Chondrocyte (in vitro differentiated cells): ENCODE data around the gene CLEC11A. TPM values are rescaled to one million over a fixed set of nuclear protein-coding genes. Genes with fewer than 3 reads are reported as not detected.

ENCODE experiments used
- DNase-seq: peaks from one replicate; pipeline ENCODE4 v3.0.0; 2021; ENCODE audit warnings: mixed read lengths, low spot score
- H3K27ac Mint-ChIP-seq: one replicate; pipeline ENCODE4 v1.8.0; 2021; ENCODE audit warnings: mild to moderate bottlenecking, moderate library complexity, mixed read lengths; ENCODE audit not compliant: unreplicated experiment
- H3K27me3 Mint-ChIP-seq: 2 replicates; pipeline ENCODE4 v1.8.0; 2021; ENCODE audit warnings: low read depth, mixed read lengths
- H3K36me3 Mint-ChIP-seq: 2 replicates; pipeline ENCODE4 v1.8.0; 2021; ENCODE audit warnings: low read depth, mixed read lengths
- H3K4me1 Mint-ChIP-seq: 2 replicates; pipeline ENCODE4 v1.8.0; 2021; ENCODE audit warnings: low read depth, mild to moderate bottlenecking, mixed read lengths
- H3K4me3 Mint-ChIP-seq: one replicate; pipeline ENCODE4 v1.8.0; 2021; ENCODE audit warnings: mild to moderate bottlenecking, moderate library complexity, mixed read lengths; ENCODE audit not compliant: unreplicated experiment
- H3K9me3 Mint-ChIP-seq: 2 replicates; pipeline ENCODE4 v1.8.0; 2021; ENCODE audit warnings: low read depth, mixed read lengths
- total RNA-seq: library from RNA; stranded (reverse); gene quantifications from 3 replicates; pipeline ENCODE4 v1.2.1, GENCODE V29; 2021
- TF ChIP-seq, protein P1 (sequence below): fragments of 200-600 bp; sonication (generic); IDR thresholded peaks from 2 replicates; pipeline ENCODE4 v1.5.0; 2021; ENCODE audit warnings: antibody characterized with exemption, mild to moderate bottlenecking, moderate library complexity

The CLEC11A gene
- total RNA-seq, 1 donor from 2014 or later, result 5.1 TPM

DNA sequence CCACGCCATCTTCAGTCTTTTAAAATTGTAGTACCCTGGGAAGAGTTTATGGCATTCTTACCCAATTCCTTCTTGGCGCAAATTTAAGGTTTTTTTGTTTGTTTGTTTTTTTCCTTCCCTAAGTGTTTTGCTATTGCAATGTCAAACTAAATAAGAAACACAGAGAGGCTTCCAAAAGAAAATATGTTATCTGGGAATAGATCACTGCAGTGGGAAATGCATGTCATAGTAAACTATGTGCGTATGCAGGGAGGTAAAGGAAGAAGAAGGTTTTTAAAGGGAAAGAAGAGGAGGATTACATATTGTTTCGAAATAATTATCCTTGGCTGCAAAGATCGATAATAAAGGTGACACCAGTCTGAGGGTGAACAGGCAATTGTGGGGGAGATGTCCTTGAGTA lies 13.2 kb downstream of the CLEC11A start:
- Mint-ChIP-seq H3K27me3 (peaks cover 51% of the 10 kb centered on the region), H3K9me3 (no peaks in the 10 kb centered on the region), H3K4me3 (no peak overlapping the region), H3K4me1 (no peaks in the 10 kb centered on the region), H3K36me3 (no peaks in the 10 kb centered on the region), H3K27ac (no peak overlapping the region)
- DNase-seq, result no peak
- TF ChIP-seq, protein P1, sequence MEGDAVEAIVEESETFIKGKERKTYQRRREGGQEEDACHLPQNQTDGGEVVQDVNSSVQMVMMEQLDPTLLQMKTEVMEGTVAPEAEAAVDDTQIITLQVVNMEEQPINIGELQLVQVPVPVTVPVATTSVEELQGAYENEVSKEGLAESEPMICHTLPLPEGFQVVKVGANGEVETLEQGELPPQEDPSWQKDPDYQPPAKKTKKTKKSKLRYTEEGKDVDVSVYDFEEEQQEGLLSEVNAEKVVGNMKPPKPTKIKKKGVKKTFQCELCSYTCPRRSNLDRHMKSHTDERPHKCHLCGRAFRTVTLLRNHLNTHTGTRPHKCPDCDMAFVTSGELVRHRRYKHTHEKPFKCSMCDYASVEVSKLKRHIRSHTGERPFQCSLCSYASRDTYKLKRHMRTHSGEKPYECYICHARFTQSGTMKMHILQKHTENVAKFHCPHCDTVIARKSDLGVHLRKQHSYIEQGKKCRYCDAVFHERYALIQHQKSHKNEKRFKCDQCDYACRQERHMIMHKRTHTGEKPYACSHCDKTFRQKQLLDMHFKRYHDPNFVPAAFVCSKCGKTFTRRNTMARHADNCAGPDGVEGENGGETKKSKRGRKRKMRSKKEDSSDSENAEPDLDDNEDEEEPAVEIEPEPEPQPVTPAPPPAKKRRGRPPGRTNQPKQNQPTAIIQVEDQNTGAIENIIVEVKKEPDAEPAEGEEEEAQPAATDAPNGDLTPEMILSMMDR, result no peak

GRCh38 chr19:50739132-50739913 lies 16.2 kb downstream of the CLEC11A start:
- Mint-ChIP-seq H3K27me3 (peaks cover 44% of the 10 kb centered on the region), H3K4me1 (no peaks in the 10 kb centered on the region), H3K9me3 (no peaks in the 10 kb centered on the region), H3K4me3 (no peak overlapping the region), H3K27ac (no peak overlapping the region), H3K36me3 (no peaks in the 10 kb centered on the region)
- TF ChIP-seq, protein P1, result no peak
- no peak for DNase-seq

GRCh38 chr19:50739914-50740426 lies 16.8 kb downstream of the CLEC11A start:
- TF ChIP-seq, protein P1, result no peak
- H3K36me3 Mint-ChIP-seq, result no peaks in the 10 kb centered on the region
- no peaks in the 10 kb centered on the region for H3K4me1 Mint-ChIP-seq
- H3K9me3 Mint-ChIP-seq, result no peaks in the 10 kb centered on the region
- no peak overlapping the region for H3K4me3 Mint-ChIP-seq
- H3K27ac Mint-ChIP-seq, result no peak overlapping the region
- no peak for DNase-seq
- H3K27me3 Mint-ChIP-seq, result peaks cover 44% of the 10 kb centered on the region

GRCh38 chr19:50741179-50741933 lies 18.2 kb downstream of the CLEC11A start:
- TF ChIP-seq, protein P1, result no peak
- Mint-ChIP-seq H3K27ac (no peak overlapping the region), H3K4me1 (no peaks in the 10 kb centered on the region)

GRCh38 chr19:50743537-50743936 lies 20.4 kb downstream of the CLEC11A start:
- H3K27me3 Mint-ChIP-seq, result peaks cover 28% of the 10 kb centered on the region
- H3K4me3 Mint-ChIP-seq, result no peak overlapping the region
- TF ChIP-seq, protein P1, result no peak
- no peaks in the 10 kb centered on the region for H3K36me3 Mint-ChIP-seq
- H3K4me1 Mint-ChIP-seq, result no peaks in the 10 kb centered on the region
- DNase-seq, result no peak
- no peaks in the 10 kb centered on the region for H3K9me3 Mint-ChIP-seq
- H3K27ac Mint-ChIP-seq, result no peak overlapping the region

More at GRCh38 chr19:50741179-50741933, 18.2 kb downstream of the CLEC11A start:
- no peak overlapping the region for H3K4me3 Mint-ChIP-seq
- DNase-seq, result no peak
- peaks cover 34% of the 10 kb centered on the region for H3K27me3 Mint-ChIP-seq
- H3K36me3 Mint-ChIP-seq, result no peaks in the 10 kb centered on the region
- no peaks in the 10 kb centered on the region for H3K9me3 Mint-ChIP-seq
